ENCODE measurements around the gene B4GALNT1.

DNA sequence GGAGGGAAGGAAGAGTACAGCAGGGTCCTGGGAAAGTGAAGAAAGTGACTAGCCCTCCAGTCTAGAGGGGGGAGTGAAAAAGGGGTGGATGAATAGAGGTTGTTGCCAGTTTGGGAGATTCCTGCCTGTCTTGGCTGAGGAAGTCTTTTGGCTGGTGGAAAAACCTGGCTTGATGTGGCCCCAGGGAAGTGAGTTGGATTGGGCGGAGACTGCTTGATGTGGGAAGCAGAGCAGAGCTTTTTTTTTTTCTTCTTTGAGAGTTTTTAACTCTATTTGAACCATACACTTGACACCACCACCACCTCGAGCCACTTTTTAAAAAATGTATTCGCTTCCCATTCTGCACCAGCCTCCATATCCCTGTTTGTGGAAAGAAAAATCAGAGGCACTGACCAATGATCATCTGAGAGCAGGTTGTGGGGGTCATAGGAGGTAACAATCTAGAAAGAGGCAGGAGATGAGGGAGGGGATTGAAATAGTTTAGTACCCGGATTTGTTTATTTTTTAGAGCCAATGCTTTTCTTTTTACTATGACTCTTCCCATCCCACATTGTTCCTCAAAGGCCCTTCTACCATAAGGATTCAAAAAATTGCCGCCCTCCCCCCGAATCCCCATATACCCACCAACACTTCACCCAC, 29.1 kb downstream of the B4GALNT1 start:
- TF ChIP-seq, protein P1, sequence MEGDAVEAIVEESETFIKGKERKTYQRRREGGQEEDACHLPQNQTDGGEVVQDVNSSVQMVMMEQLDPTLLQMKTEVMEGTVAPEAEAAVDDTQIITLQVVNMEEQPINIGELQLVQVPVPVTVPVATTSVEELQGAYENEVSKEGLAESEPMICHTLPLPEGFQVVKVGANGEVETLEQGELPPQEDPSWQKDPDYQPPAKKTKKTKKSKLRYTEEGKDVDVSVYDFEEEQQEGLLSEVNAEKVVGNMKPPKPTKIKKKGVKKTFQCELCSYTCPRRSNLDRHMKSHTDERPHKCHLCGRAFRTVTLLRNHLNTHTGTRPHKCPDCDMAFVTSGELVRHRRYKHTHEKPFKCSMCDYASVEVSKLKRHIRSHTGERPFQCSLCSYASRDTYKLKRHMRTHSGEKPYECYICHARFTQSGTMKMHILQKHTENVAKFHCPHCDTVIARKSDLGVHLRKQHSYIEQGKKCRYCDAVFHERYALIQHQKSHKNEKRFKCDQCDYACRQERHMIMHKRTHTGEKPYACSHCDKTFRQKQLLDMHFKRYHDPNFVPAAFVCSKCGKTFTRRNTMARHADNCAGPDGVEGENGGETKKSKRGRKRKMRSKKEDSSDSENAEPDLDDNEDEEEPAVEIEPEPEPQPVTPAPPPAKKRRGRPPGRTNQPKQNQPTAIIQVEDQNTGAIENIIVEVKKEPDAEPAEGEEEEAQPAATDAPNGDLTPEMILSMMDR (IDR thresholded peaks at IDR 0.05; ENCODE audit: low read depth, low read length, missing input control): no peak
- no peak for TF ChIP-seq FOXA1 (IDR thresholded peaks at IDR 0.05)
- TF ChIP-seq RAD21 (IDR thresholded peaks at IDR 0.05): no peak
- no peak for TF ChIP-seq GABPA (IDR thresholded peaks at IDR 0.05 in 1 of 2, conservative IDR thresholded peaks at IDR 0.05 in 1 of 2)
- TF ChIP-seq YY1 (IDR thresholded peaks at IDR 0.05): no peak
- TF ChIP-seq, protein P2, sequence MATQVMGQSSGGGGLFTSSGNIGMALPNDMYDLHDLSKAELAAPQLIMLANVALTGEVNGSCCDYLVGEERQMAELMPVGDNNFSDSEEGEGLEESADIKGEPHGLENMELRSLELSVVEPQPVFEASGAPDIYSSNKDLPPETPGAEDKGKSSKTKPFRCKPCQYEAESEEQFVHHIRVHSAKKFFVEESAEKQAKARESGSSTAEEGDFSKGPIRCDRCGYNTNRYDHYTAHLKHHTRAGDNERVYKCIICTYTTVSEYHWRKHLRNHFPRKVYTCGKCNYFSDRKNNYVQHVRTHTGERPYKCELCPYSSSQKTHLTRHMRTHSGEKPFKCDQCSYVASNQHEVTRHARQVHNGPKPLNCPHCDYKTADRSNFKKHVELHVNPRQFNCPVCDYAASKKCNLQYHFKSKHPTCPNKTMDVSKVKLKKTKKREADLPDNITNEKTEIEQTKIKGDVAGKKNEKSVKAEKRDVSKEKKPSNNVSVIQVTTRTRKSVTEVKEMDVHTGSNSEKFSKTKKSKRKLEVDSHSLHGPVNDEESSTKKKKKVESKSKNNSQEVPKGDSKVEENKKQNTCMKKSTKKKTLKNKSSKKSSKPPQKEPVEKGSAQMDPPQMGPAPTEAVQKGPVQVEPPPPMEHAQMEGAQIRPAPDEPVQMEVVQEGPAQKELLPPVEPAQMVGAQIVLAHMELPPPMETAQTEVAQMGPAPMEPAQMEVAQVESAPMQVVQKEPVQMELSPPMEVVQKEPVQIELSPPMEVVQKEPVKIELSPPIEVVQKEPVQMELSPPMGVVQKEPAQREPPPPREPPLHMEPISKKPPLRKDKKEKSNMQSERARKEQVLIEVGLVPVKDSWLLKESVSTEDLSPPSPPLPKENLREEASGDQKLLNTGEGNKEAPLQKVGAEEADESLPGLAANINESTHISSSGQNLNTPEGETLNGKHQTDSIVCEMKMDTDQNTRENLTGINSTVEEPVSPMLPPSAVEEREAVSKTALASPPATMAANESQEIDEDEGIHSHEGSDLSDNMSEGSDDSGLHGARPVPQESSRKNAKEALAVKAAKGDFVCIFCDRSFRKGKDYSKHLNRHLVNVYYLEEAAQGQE (IDR thresholded peaks at IDR 0.05): no peak
- TF ChIP-seq TAF1 (conservative IDR thresholded peaks at IDR 0.05): no peak
- TF ChIP-seq, protein P3, sequence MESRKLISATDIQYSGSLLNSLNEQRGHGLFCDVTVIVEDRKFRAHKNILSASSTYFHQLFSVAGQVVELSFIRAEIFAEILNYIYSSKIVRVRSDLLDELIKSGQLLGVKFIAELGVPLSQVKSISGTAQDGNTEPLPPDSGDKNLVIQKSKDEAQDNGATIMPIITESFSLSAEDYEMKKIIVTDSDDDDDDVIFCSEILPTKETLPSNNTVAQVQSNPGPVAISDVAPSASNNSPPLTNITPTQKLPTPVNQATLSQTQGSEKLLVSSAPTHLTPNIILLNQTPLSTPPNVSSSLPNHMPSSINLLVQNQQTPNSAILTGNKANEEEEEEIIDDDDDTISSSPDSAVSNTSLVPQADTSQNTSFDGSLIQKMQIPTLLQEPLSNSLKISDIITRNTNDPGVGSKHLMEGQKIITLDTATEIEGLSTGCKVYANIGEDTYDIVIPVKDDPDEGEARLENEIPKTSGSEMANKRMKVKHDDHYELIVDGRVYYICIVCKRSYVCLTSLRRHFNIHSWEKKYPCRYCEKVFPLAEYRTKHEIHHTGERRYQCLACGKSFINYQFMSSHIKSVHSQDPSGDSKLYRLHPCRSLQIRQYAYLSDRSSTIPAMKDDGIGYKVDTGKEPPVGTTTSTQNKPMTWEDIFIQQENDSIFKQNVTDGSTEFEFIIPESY (IDR thresholded peaks at IDR 0.05): no peak

Measured in liver (tissue), 3 donors.